GM23338 (cell line): ENCODE results near the gene ZNF438. TPM values are rescaled to one million over a fixed set of nuclear protein-coding genes. Genes with fewer than 3 reads are reported as not detected.

Source experiments
- ATAC-seq: fragments of 200-7000 bp; cut with Tn5 transposase; 3 replicates; pipeline ENCODE4 v1.9.1; 2020
- DNase-seq: peaks from one replicate; pipeline ENCODE4 v3.0.0-alpha.2; 2015; ENCODE audit warnings: low spot score
- H2AFZ ChIP-seq: fragments of 200-600 bp; sonication (generic); 2 replicates; pipeline ENCODE4 v1.8.0; 2016; ENCODE audit warnings: antibody characterized with exemption, mild to moderate bottlenecking, moderate library complexity
- H3F3A ChIP-seq: fragments of 200-600 bp; sonication (generic); replicated peaks from 2 replicates; pipeline ENCODE4 v1.8.0; 2017; ENCODE audit warnings: antibody characterized with exemption, mixed run types, low read depth
- H3K27ac ChIP-seq: fragments of 200-600 bp; sonication (generic); 2 replicates; pipeline ENCODE4 v1.6.1; 2016; ENCODE audit warnings: low read depth
- H3K27me3 ChIP-seq: fragments of 200-600 bp; sonication (generic); 2 replicates; pipeline ENCODE4 v1.8.0; 2016; ENCODE audit warnings: mild to moderate bottlenecking, mixed run types, moderate library complexity; ENCODE audit not compliant: insufficient read depth
- H3K36me3 ChIP-seq: fragments of 200-600 bp; sonication (generic); 2 replicates; pipeline ENCODE4 v1.8.0; 2016; ENCODE audit warnings: mild to moderate bottlenecking; ENCODE audit not compliant: insufficient read depth
- H3K4me1 ChIP-seq: fragments of 200-600 bp; sonication (generic); 2 replicates; pipeline ENCODE4 v1.8.0; 2016; ENCODE audit warnings: mild to moderate bottlenecking, moderate library complexity; ENCODE audit not compliant: insufficient read depth
- H3K4me2 ChIP-seq: fragments of 200-600 bp; sonication (generic); 2 replicates; pipeline ENCODE4 v1.7.1; 2017; ENCODE audit warnings: mixed run types
- H3K4me3 ChIP-seq: fragments of 200-600 bp; sonication (generic); 2 replicates; pipeline ENCODE4 v1.6.1; 2016; ENCODE audit warnings: mixed run types
- H3K79me2 ChIP-seq: fragments of 200-600 bp; sonication (generic); replicated peaks from 2 replicates; pipeline ENCODE4 v1.8.0; 2017; ENCODE audit warnings: mild to moderate bottlenecking; ENCODE audit not compliant: insufficient read depth
- H3K9me2 ChIP-seq: fragments of 200-600 bp; sonication (generic); 2 replicates; pipeline ENCODE4 v1.8.0; 2017; ENCODE audit not compliant: insufficient read depth
- H4K20me1 ChIP-seq: fragments of 200-600 bp; sonication (generic); replicated peaks from 2 replicates; pipeline ENCODE4 v1.8.0; 2017; ENCODE audit warnings: mild to moderate bottlenecking; ENCODE audit not compliant: insufficient read depth
- H3K27ac Mint-ChIP-seq: 2 replicates; pipeline ENCODE4 v1.8.0; 2020; ENCODE audit warnings: inconsistent platforms, mild to moderate bottlenecking, moderate library complexity, mixed read lengths
- H3K27me3 Mint-ChIP-seq: 3 replicates; pipeline ENCODE4 v1.8.0; 2022; ENCODE audit warnings: low read depth, mild to moderate bottlenecking, moderate library complexity, mixed read lengths, inconsistent platforms; ENCODE audit not compliant: insufficient read depth, poor library complexity
- H3K36me3 Mint-ChIP-seq: 3 replicates; pipeline ENCODE4 v1.8.0; 2021; ENCODE audit warnings: low read depth, mild to moderate bottlenecking, inconsistent platforms, moderate library complexity, mixed read lengths
- H3K4me1 Mint-ChIP-seq: 3 replicates; pipeline ENCODE4 v1.8.0; 2020; ENCODE audit warnings: mild to moderate bottlenecking, inconsistent platforms, mixed read lengths
- H3K4me3 Mint-ChIP-seq: 3 replicates; pipeline ENCODE4 v1.8.0; 2021; ENCODE audit warnings: moderate library complexity, mild to moderate bottlenecking, inconsistent platforms, mixed read lengths
- H3K9me3 Mint-ChIP-seq: 3 replicates; pipeline ENCODE4 v1.8.0; 2020; ENCODE audit warnings: moderate library complexity, mild to moderate bottlenecking, inconsistent platforms, mixed read lengths
- CREB1 ChIP-seq: fragments of 250-450 bp; sonication (Bioruptor Pico); IDR thresholded peaks from 2 replicates; pipeline ENCODE4 v1.5.0; 2020; ENCODE audit warnings: low read depth, mild to moderate bottlenecking, moderate library complexity
- EZH2 ChIP-seq: fragments of 200-600 bp; sonication (generic); IDR thresholded peaks from one replicate; pipeline ENCODE4 v1.8.0; 2017; ENCODE audit warnings: antibody characterized with exemption, mild to moderate bottlenecking, low read depth; ENCODE audit not compliant: unreplicated experiment
- EZH2phosphoT487 ChIP-seq: fragments of 200-600 bp; sonication (generic); IDR thresholded peaks from one replicate; pipeline ENCODE4 v1.8.1; 2018; ENCODE audit warnings: antibody characterized with exemption; ENCODE audit not compliant: unreplicated experiment
- JUNB ChIP-seq: IDR thresholded peaks from one replicate; pipeline ENCODE4 v1.6.1; 2016; ENCODE audit warnings: antibody characterized with exemption; ENCODE audit not compliant: unreplicated experiment
- NANOG ChIP-seq: IDR thresholded peaks from 2 replicates; pipeline ENCODE4 v1.6.1; 2016; ENCODE audit warnings: antibody characterized with exemption, borderline replicate concordance
- POLR2AphosphoS5 ChIP-seq: IDR thresholded peaks from 2 replicates; pipeline ENCODE4 v1.6.1; 2016; ENCODE audit warnings: antibody characterized with exemption, low read depth
- STAT1 ChIP-seq: IDR thresholded peaks from one replicate; pipeline ENCODE4 v1.6.1; 2016; ENCODE audit warnings: antibody characterized with exemption; ENCODE audit not compliant: unreplicated experiment
- ZNF114 ChIP-seq: fragments of 250-450 bp; sonication (Bioruptor Pico); IDR thresholded peaks from 2 replicates; pipeline ENCODE4 v1.5.0; 2020; ENCODE audit warnings: mild to moderate bottlenecking, moderate library complexity
- ZNF331 ChIP-seq: fragments of 250-450 bp; sonication (Bioruptor Pico); IDR thresholded peaks from 2 replicates; pipeline ENCODE4 v1.5.0; 2020; ENCODE audit warnings: low read depth, mild to moderate bottlenecking, moderate library complexity
- polyA plus RNA-seq: library from polyadenylated mRNA; unstranded; fragments of >200 nt; fragmentation: Nextera tagmentation; extraction: Ambion mirVana; gene quantifications from 2 replicates; pipeline ENCODE4 v1.2.1, GENCODE V29; 2016
- total RNA-seq: library from RNA; depleted of rRNA; stranded (reverse); fragments of >200 nt; shearing (Covaris generic); gene quantifications from 2 replicates; pipeline ENCODE4 v1.2.3, GENCODE V29; 2014
- TF ChIP-seq, protein P1 (sequence below): fragments of 250-450 bp; sonication (Bioruptor Pico); IDR thresholded peaks from 2 replicates; pipeline ENCODE4 v1.5.0; 2020; ENCODE audit warnings: mild to moderate bottlenecking, moderate library complexity
- TF ChIP-seq, protein P2 (sequence below): IDR thresholded peaks from one replicate; pipeline ENCODE4 v1.6.1; 2018; ENCODE audit warnings: antibody characterized with exemption; ENCODE audit not compliant: unreplicated experiment
- TF ChIP-seq, protein P3 (sequence below): IDR thresholded peaks from 2 replicates; pipeline ENCODE4 v1.6.1; 2016; ENCODE audit warnings: antibody characterized with exemption
- TF ChIP-seq, protein P4 (sequence below), 2 experiments: fragments of 200-600 bp in 1 of 2; sonication (generic) in 1 of 2; conservative IDR thresholded peaks; 2 replicates each; pipeline versions ENCODE4 v1.5.1 to v1.6.1; 2016 to 2017; ENCODE audit warnings: antibody characterized with exemption in 2 of 2, low read depth in 2 of 2, mild to moderate bottlenecking in 2 of 2, moderate library complexity in 1 of 2

Gene ZNF438
- total and polyA plus RNA-seq, 2 experiments from 2014 or later: 0.91 to 0.94 TPM

DNA sequence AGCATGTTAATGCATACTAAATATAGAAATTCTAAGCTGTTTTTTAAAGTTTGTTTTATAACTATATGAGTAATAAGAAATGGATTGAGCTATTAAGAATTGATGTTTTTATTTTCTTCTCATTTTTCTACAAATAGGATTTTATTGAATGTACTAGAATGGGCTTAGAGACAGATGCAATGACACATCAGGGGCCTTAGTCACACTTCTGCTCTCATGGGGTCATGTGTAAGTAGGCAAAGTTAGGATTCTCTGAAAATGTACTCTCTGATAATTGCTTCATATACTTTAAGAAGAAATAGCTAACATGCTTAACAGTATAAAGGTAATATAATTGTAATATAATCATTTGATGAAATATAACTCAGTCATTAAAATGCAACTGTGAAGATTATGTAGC, 154.6 kb downstream of the ZNF438 start (continued):
- no peak for TF ChIP-seq STAT1

DNA sequence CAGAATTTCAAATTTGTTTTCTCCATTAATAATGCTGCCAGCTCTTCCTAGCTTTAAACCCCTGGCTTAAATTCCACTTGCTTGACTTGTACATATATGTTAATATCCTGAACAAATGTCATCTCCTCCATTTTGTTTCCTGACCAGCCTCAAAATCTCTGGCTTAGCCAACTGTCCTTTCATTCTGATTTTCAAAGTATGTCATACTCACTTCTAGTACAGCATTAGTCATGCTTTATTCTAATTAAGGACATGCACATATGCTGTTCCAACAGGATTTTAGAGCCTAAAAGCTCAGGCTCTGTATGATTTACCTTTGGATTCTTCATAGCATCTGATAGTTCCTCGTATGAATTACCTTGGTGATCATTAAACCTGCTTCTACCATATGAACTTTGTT, 158.3 kb downstream of the ZNF438 start:
- Mint-ChIP-seq H3K27me3 (no peaks in the 10 kb centered on the region), H3K4me3 (no peak overlapping the region), H3K27ac (no peak overlapping the region)

More for the DNA sequence above, 158.3 kb downstream of the ZNF438 start:
- Mint-ChIP-seq H3K4me1 (peaks cover 7% of the 10 kb centered on the region; the same call in 2 of the 3 replicates), H3K36me3 (no peaks in the 10 kb centered on the region), H3K9me3 (no peaks in the 10 kb centered on the region)
- Histone ChIP-seq H3F3A (no peaks in the 10 kb centered on the region), H3K4me1 (peaks cover 4% of the 10 kb centered on the region; the same call in 1 of the 2 replicates), H3K79me2 (no peaks in the 10 kb centered on the region), H4K20me1 (no peaks in the 10 kb centered on the region), H3K36me3 (no peaks in the 10 kb centered on the region), H3K9me2 (no peaks in the 10 kb centered on the region), H3K4me2 (no peak overlapping the region), H3K27me3 (no peaks in the 10 kb centered on the region), H3K27ac (no peak overlapping the region), H2AFZ (no peak overlapping the region), H3K4me3 (no peak overlapping the region)
- no peak for TF ChIP-seq POLR2AphosphoS5
- no peak for TF ChIP-seq ZNF331 (CRISPR knock-in tag)
- TF ChIP-seq ZNF114: no peak
- TF ChIP-seq STAT1: no peak
- TF ChIP-seq, protein P1, sequence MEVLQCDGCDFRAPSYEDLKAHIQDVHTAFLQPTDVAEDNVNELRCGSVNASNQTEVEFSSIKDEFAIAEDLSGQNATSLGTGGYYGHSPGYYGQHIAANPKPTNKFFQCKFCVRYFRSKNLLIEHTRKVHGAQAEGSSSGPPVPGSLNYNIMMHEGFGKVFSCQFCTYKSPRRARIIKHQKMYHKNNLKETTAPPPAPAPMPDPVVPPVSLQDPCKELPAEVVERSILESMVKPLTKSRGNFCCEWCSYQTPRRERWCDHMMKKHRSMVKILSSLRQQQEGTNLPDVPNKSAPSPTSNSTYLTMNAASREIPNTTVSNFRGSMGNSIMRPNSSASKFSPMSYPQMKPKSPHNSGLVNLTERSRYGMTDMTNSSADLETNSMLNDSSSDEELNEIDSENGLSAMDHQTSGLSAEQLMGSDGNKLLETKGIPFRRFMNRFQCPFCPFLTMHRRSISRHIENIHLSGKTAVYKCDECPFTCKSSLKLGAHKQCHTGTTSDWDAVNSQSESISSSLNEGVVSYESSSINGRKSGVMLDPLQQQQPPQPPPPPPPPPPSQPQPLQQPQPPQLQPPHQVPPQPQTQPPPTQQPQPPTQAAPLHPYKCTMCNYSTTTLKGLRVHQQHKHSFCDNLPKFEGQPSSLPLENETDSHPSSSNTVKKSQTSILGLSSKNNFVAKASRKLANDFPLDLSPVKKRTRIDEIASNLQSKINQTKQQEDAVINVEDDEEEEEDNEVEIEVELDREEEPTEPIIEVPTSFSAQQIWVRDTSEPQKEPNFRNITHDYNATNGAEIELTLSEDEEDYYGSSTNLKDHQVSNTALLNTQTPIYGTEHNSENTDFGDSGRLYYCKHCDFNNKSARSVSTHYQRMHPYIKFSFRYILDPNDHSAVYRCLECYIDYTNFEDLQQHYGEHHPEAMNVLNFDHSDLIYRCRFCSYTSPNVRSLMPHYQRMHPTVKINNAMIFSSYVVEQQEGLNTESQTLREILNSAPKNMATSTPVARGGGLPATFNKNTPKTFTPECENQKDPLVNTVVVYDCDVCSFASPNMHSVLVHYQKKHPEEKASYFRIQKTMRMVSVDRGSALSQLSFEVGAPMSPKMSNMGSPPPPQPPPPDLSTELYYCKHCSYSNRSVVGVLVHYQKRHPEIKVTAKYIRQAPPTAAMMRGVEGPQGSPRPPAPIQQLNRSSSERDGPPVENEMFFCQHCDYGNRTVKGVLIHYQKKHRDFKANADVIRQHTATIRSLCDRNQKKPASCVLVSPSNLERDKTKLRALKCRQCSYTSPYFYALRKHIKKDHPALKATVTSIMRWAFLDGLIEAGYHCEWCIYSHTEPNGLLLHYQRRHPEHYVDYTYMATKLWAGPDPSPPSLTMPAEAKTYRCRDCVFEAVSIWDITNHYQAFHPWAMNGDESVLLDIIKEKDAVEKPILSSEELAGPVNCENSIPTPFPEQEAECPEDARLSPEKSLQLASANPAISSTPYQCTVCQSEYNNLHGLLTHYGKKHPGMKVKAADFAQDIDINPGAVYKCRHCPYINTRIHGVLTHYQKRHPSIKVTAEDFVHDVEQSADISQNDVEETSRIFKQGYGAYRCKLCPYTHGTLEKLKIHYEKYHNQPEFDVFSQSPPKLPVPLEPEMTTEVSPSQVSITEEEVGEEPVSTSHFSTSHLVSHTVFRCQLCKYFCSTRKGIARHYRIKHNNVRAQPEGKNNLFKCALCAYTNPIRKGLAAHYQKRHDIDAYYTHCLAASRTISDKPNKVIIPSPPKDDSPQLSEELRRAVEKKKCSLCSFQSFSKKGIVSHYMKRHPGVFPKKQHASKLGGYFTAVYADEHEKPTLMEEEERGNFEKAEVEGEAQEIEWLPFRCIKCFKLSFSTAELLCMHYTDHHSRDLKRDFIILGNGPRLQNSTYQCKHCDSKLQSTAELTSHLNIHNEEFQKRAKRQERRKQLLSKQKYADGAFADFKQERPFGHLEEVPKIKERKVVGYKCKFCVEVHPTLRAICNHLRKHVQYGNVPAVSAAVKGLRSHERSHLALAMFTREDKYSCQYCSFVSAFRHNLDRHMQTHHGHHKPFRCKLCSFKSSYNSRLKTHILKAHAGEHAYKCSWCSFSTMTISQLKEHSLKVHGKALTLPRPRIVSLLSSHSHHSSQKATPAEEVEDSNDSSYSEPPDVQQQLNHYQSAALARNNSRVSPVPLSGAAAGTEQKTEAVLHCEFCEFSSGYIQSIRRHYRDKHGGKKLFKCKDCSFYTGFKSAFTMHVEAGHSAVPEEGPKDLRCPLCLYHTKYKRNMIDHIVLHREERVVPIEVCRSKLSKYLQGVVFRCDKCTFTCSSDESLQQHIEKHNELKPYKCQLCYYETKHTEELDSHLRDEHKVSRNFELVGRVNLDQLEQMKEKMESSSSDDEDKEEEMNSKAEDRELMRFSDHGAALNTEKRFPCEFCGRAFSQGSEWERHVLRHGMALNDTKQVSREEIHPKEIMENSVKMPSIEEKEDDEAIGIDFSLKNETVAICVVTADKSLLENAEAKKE: no peak
- no peak for TF ChIP-seq JUNB
- TF ChIP-seq, protein P2, sequence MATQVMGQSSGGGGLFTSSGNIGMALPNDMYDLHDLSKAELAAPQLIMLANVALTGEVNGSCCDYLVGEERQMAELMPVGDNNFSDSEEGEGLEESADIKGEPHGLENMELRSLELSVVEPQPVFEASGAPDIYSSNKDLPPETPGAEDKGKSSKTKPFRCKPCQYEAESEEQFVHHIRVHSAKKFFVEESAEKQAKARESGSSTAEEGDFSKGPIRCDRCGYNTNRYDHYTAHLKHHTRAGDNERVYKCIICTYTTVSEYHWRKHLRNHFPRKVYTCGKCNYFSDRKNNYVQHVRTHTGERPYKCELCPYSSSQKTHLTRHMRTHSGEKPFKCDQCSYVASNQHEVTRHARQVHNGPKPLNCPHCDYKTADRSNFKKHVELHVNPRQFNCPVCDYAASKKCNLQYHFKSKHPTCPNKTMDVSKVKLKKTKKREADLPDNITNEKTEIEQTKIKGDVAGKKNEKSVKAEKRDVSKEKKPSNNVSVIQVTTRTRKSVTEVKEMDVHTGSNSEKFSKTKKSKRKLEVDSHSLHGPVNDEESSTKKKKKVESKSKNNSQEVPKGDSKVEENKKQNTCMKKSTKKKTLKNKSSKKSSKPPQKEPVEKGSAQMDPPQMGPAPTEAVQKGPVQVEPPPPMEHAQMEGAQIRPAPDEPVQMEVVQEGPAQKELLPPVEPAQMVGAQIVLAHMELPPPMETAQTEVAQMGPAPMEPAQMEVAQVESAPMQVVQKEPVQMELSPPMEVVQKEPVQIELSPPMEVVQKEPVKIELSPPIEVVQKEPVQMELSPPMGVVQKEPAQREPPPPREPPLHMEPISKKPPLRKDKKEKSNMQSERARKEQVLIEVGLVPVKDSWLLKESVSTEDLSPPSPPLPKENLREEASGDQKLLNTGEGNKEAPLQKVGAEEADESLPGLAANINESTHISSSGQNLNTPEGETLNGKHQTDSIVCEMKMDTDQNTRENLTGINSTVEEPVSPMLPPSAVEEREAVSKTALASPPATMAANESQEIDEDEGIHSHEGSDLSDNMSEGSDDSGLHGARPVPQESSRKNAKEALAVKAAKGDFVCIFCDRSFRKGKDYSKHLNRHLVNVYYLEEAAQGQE: no peak
- TF ChIP-seq CREB1: no peak
- no peak for TF ChIP-seq EZH2phosphoT487
- TF ChIP-seq, protein P3, sequence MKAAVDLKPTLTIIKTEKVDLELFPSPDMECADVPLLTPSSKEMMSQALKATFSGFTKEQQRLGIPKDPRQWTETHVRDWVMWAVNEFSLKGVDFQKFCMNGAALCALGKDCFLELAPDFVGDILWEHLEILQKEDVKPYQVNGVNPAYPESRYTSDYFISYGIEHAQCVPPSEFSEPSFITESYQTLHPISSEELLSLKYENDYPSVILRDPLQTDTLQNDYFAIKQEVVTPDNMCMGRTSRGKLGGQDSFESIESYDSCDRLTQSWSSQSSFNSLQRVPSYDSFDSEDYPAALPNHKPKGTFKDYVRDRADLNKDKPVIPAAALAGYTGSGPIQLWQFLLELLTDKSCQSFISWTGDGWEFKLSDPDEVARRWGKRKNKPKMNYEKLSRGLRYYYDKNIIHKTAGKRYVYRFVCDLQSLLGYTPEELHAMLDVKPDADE: no peak
- no peak for TF ChIP-seq EZH2
- TF ChIP-seq, protein P4, sequence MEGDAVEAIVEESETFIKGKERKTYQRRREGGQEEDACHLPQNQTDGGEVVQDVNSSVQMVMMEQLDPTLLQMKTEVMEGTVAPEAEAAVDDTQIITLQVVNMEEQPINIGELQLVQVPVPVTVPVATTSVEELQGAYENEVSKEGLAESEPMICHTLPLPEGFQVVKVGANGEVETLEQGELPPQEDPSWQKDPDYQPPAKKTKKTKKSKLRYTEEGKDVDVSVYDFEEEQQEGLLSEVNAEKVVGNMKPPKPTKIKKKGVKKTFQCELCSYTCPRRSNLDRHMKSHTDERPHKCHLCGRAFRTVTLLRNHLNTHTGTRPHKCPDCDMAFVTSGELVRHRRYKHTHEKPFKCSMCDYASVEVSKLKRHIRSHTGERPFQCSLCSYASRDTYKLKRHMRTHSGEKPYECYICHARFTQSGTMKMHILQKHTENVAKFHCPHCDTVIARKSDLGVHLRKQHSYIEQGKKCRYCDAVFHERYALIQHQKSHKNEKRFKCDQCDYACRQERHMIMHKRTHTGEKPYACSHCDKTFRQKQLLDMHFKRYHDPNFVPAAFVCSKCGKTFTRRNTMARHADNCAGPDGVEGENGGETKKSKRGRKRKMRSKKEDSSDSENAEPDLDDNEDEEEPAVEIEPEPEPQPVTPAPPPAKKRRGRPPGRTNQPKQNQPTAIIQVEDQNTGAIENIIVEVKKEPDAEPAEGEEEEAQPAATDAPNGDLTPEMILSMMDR (conservative IDR thresholded peaks at IDR 0.05; ENCODE audit: low read depth in 2 of 2): no peak
- TF ChIP-seq NANOG: no peak
- DNase-seq (no peak), ATAC-seq (no peak)
